HT1080 (cell line): ENCODE data around the gene KIFC3. TPM values are rescaled to one million over a fixed set of nuclear protein-coding genes. Genes with fewer than 3 reads are reported as not detected.
"Not testable (repeated sequence)": the region's sequence is repeated elsewhere in the genome, so short reads cannot be mapped to it uniquely, and the experiment has no call there.

Source experiments
- DNase-seq: peaks from one replicate; pipeline ENCODE4 v3.0.0-alpha.2; 2015; ENCODE audit warnings: low read depth
- total RNA-seq: library from RNA; depleted of rRNA; stranded (reverse); fragments of >200 nt; shearing (Covaris generic); gene quantifications from 2 replicates; pipeline ENCODE4 v1.2.3, GENCODE V29; 2014

The KIFC3 gene
- total RNA-seq, 1 experiment from 2014 or later, result 134 TPM

DNA sequence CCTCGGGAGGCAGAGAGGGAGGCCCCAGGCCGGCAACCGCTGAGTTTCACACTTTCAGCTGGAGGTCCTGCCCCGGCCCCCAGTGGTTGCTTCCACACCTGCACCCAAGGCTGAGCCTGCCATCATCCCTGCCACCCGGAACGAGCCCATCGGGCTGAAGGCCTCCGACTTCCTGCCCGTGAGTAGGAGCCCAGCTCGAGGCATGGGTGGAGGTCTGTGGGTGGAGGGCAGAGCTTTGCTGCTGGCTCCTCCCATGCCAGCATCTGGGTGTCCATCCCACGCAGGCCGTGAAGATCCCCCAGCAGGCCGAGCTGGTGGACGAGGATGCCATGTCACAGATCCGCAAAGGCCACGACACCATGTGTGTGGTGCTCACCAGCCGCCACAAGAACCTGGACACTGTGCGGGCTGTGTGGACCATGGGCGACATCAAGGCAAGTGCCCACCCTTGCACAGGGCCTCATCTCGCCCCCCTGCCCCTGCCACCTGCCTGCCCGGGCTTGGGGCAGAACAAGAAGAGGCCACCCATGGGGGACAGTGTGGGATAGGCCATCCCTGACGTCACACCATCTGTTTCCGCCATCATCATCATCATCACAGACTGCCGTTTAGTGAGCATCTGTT lies 47.1 kb downstream of the KIFC3 start:
- DNase-seq, result no peak

DNA sequence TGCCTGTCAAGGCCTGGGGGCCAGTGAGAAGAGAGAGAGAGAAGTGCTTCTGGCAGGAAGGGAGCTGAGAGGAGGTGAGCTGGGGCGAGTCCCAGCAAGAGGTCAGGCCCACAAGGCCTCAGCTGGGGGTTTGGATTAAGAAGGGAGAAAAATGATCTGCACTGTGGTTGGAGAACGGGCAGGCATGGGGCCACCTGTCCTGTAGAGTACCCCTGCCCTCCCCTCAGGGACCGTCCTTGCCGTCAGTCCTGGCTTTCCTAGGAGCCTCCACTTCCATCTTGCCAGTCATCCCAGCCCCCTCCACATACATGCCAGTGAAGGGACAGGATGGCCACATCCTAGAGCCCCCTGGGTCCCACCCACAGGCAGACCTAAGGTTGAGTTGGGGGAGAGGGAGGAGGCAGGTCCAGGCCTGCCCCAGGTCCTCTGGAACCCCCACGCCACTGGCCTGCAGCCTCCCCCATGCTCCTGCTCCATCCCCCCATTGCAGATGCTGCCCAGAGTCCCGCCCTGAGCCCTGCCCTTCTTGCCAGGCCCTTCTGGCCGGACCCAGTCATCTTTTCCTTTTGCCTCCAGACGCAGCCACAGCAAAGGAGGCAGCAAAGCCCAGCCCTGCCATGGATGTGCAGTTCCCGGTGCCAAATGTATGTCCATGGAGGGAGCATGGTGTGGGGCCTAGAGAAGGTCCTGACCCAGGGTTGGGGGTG lies 47.8 kb downstream of the KIFC3 start:
- no peak for DNase-seq

- no peak for DNase-seq
Measured at GRCh38 chr16:57753448-57754353, 48.6 kb downstream of the KIFC3 start.

- no peak for DNase-seq
Measured at GRCh38 chr16:57752581-57753447, 49.5 kb downstream of the KIFC3 start.

DNA sequence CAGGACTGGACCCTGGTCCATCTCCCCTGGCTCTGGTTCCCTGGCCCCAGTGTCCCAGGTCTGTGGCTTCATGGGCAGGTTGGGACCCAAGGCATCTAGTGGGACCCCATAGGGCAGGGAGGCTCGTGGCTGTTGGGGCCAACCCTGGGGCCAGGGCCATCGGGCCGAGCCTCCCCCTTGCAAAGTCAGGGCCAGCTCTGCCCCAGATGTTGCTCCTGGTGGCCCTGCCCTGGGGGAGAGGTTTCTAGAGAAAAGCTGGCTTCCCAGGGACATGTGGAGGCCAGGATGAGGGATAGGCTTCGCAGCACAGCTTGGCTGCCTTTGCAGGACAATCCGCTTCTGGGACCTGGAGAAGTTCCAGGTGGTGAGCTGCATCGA lies 50.1 kb downstream of the KIFC3 start:
- no peak for DNase-seq

DNA sequence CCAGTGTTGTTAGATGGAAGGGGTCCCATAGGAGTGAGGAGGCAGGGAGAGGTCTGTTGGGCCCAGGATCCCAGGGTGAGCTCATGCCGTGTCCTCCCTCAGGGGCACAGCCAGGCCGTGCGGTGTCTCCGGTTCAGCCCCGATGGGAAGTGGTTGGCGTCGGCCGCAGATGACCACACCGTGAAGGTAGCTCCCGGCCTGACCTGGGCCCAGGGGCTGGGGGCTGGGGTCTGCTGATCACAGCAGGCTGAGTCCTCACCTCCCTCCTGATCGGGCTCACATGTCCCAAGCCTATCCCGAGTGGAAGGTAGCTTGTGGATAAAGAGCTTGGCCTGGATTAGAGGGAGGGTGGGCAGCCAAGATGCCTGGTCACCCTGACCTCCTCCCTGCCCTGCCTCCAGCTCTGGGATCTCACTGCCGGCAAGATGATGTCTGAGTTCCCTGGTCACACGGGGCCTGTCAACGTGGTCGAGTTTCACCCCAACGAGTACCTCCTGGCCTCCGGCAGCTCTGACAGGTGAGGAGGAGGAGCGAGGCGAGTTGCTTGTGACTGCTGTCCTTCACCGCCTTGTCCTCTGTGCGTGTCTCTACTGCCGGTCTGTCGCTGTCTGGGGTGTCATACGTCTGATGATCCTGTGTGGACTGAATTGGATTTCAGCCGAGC lies 50.6 kb downstream of the KIFC3 start:
- no peak for DNase-seq

DNA sequence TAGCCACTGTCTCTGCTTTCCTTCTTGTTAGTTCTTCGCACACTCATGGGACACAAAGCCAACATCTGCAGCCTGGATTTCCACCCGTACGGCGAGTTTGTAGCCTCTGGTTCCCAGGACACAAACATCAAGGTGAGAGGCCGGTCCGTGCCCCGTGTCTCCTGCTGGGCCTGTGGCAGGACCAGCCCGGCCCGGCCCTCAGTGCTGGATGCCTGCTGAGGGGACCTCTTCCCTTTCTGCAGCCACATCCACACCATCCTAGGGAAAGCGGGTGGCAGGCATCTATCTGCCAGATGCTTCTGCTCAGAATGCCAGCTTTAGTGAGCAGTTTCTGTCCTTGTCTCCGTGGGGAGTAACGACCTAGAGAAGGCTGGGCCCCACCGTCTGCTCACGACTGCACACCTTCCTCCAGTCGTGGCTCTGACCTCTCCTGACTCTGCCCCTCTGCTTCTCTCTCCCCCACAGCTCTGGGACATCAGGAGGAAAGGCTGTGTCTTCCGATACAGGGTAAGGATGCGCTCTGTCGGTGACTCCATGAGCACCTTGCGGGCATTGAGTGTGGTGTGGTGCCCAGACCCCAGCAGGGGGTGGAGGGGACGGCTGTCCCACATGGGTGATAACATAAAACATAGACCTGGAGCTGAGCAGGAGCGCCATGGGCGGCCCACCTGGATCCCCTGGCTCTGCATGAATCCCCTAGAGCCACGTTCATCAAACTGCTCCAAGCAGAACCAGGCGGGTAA lies 51.3 kb downstream of the KIFC3 start:
- no peak for DNase-seq

- no peak for DNase-seq
Measured at GRCh38 chr16:57749856-57750452, 52.3 kb downstream of the KIFC3 start.

DNA sequence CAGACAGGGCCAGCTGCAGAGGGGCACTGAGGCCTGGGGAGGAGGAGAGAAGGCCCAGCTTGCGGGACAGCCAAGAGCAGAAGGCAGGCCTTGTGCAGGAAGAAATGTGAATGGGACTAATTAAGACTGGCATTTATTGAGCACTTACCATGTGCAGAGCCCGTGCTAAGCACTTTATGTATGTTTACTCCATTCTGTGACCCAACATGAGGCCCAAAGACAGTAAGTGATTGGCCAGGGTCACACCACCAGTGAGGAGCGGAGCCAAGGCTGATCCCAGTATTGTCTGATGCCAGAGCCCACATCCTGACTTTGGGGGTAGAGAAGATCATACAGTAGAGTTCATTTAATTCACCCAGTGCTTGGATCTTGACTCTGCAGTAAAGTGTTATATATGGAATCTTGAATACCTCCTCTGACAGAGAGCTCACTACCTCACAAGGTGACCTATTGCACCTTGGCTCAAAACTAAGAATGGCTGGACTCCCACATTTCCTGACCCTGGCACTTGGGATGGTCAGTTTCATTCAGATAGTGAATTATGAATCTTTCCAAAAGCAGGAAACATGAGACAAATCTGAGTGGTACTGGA lies 53.1 kb downstream of the KIFC3 start:
- no peak for DNase-seq

- no peak for DNase-seq
Measured at GRCh38 chr16:57748596-57748995, 53.7 kb downstream of the KIFC3 start.

DNA sequence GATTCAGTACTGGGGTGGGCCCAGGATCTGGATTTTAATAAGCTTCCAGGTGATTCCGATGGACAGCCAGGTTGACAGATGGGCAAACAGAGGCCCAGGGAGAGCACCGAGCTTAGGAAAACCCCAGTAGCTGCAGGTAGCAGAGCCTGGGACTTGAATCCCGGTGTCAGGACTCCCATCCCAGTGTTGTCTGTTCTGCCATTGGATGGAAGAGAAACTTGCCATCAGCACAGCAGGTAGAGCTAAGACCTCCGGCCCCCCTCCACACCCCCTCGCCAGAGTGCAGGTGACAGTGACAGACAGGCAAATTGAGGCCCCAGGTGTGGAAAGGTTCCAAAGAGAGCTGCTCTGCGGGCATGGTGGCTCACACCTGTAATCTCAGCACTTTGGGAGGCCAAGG lies 54.3 kb downstream of the KIFC3 start:
- no peak for DNase-seq

- no peak for DNase-seq
Measured at GRCh38 chr16:57747496-57747895, 54.8 kb downstream of the KIFC3 start.

DNA sequence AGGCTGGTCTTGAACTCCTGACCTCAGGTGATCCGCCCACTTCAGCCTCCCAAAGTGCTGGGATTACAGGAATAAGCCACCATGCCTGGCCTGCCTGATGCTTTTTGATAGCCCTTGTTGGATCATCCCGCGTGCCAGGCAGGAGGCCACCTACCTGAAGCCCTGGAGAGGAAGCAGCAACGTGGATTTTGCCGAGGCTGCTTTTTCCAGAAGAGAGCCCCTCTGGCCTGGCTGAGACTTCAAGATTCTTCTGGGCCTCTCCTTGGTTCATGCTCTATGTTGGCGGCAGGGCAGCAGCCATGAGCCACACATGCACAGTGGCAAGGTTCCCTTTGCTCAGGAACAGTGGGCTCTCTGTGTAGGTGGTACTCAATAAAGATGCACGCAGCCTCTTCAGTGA lies 55.2 kb downstream of the KIFC3 start:
- no peak for DNase-seq

GRCh38 chr16:57746316-57746715 lies 56.0 kb downstream of the KIFC3 start:
- not testable (repeated sequence) for DNase-seq

DNA sequence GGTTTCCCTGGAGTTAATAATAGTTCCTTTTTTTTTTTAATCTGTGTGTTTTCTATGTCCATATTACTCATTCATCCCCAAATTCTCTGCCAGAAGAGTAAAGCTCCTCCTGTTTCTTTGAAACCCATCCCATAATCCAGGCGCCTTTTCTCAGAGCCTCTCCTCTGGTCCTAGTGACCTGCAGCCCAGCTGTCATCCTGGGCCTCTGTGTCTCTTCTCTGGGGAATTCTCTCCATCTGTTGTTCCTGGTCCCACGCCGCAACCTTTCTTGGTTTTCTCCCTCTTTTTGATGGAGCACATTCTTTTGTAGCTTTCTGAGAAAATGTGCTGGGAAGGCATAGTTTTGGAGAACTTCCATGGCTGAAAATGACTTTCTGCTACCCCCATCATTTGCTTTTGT lies 56.5 kb downstream of the KIFC3 start:
- DNase-seq, result no peak

GRCh38 chr16:57744642-57744903 lies 57.7 kb downstream of the KIFC3 start:
- DNase-seq, result no peak

- DNase-seq, result no peak
Measured at GRCh38 chr16:57743886-57744641, 58.2 kb downstream of the KIFC3 start.

GRCh38 chr16:57743458-57743857 lies 58.8 kb downstream of the KIFC3 start:
- no peak for DNase-seq

- no peak for DNase-seq
Measured at GRCh38 chr16:57742543-57742942, 59.7 kb downstream of the KIFC3 start.
